HEK293T (cell line): ENCODE measurements around the gene RETSAT.

Source experiments
- CTBP1 ChIP-seq: fragments of 450-650 bp; IDR thresholded peaks from 2 replicates; pipeline ENCODE4 v1.6.1; 2016; ENCODE audit warnings: borderline replicate concordance
- ELF4 ChIP-seq: fragments of 450-650 bp; IDR thresholded peaks from 2 replicates; pipeline ENCODE4 v1.6.1; 2017; ENCODE audit warnings: antibody characterized with exemption
- LEF1 ChIP-seq: fragments of 450-650 bp; IDR thresholded peaks from 2 replicates; pipeline ENCODE4 v1.6.1; 2017; ENCODE audit warnings: mild to moderate bottlenecking, borderline replicate concordance
- SUZ12 ChIP-seq: fragments of 450-650 bp; IDR thresholded peaks from 2 replicates; pipeline ENCODE4 v1.6.1; 2016; ENCODE audit warnings: mild to moderate bottlenecking

- no peak for TF ChIP-seq CTBP1
- TF ChIP-seq ELF4 = no peak
- TF ChIP-seq SUZ12 = no peak
- no peak for TF ChIP-seq LEF1
Measured at GRCh38 chr2:85325466-85325811, 28.9 kb downstream of the RETSAT start.
